HG03442 (cell line): ENCODE data around the gene MRO.
"Not testable (repeated sequence)": the region's sequence is repeated elsewhere in the genome, so short reads cannot be mapped to it uniquely, and the experiment has no call there.

ENCODE experiments used
- ATAC-seq: cut with Tn5 transposase; IDR thresholded peaks from one replicate; pipeline ENCODE4 v1.9.1; 2021; ENCODE audit warnings: mild to moderate bottlenecking, moderate library complexity; ENCODE audit not compliant: unreplicated experiment

MRO gene

DNA sequence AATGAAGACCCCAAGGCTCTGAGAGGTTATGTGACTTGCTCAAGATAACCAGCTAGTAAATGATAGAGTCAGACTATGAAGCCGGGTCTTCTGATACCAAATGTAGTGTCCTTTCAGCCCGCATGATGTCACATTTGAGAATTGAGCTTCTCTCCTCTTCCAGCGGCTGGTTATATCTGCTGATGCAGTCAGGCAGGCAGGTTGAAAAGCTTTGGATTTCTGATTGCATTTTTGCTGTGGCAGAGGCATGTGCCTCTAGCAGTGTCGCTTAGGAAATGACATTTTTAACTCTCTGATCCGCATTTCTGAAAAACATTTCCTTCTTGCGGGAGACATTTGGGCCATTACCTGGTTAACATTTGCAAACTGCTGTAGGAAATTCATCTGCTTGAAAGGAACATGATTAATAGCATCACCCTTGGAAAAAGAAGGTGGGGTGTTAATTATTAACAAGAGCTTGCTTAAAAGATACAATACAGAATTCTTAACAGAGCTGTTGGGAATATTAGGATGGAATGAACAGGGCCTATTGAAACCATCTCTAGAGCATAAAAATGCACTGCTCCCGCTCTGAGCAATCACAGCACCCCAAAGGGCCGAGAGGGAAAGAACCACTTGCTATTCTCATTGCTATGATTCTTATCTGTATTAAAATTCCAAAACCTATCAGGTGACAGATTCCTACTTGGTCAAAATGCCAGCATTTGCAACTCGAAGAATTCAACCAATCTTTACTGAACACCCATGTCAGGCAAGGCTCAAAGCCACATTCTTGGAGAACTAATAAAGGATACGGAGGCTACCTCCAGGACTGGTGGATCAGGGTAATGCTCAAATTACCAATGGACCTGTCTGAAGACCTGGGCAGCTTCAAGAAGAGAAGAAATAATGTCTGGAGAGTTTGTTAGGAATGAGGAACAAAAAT lies 25.9 kb downstream of the MRO start:
- ATAC-seq = no peak

GRCh38 chr18:50792885-50793284 lies 26.9 kb downstream of the MRO start:
- no peak for ATAC-seq

DNA sequence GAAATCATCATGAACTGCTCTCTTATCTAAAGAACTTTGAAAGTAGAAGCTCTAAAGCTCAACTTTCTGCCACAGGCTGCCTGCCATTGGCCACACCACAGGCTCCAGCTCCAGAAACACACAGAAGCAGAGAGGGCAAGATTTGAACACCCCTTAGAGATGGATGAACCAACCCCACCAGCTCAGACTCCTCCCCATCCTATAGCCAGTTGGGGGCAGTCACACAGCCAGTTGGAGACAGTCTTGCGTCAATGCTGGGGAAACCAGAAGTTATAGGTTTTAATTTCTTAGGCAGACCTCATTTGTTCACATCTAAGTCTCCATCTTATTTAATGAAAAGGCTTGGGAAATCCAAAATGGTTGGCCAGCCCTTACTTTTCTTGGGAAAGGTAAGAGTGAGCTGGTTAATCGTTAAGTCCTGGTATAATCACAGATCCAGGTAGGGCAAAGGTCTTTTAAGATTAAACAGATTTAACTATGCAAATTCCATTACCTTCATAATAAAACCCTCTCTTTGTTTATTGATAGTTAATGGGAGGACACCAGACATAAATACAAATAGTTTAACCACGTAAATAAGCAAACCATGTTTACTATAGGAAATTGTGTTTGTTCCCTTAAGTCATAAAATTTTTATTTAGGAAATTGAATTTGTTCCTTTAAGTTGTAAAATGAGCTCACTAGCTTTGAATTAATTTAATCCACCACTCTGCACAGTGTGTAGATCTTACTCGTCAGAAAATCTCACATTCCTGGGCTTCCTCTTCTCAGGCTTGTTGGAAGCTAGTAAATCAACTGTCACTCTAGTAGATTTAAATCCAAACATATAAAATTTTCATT lies 28.0 kb downstream of the MRO start:
- ATAC-seq = no peak

DNA sequence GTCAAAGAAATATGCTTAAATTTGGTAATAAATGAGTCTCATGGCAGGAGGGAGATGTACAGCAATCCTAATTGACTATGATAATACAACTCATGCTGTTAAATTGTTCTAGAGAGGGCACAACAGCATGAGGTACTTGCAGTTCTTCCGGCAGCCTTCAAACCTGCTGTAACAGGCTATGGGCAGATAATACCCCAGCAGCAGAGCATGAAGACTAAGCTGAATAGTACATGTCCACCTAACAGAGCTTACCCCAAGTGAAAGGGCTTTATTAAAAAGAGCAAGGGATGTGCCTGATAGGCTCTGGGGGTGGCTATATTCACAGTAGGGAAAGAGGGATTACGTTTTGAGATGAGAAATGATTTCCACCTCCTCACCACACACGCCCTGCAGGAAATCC lies 28.9 kb downstream of the MRO start:
- ATAC-seq = no peak

GRCh38 chr18:50790241-50790640 lies 29.6 kb downstream of the MRO start:
- no peak for ATAC-seq

DNA sequence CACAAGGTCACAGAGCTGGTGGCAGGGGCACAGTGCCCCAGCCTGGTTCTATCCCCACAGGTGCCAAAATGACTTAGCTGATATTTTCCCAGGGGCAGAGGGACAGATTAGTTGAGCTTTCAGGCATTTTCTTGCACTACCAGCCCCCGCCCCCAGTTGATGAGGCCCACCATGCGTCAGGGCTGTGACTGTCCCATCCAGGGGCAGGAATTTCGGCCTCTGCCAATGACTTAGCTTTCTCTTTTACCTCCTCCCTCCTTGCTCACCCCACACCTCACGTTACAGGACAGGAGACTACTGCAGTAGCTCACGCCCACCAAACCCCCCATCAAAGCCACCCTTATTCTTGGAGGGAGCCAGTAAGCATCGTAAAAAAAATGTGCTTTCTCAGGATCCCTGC lies 31.5 kb downstream of the MRO start:
- ATAC-seq = no peak

GRCh38 chr18:50786864-50787263 lies 33.0 kb downstream of the MRO start:
- ATAC-seq = no peak

DNA sequence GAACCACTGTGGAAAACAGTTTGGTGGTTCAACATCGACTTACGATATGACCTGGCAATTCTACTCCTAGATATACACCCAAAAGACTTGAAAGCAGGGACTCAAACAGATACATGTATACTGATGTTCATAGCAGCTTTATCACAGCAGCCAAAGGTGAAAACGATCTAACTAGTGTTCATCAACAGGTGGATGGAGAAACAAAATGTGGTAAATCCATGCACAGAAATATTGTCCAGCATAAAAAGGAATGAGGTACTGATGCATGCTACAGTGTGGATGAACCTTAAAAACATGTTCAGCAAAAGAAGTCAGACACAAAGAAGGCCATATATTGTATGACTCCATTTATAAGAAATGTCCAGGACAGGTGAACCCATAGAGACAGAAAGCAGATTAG lies 36.3 kb downstream of the MRO start:
- no peak for ATAC-seq

DNA sequence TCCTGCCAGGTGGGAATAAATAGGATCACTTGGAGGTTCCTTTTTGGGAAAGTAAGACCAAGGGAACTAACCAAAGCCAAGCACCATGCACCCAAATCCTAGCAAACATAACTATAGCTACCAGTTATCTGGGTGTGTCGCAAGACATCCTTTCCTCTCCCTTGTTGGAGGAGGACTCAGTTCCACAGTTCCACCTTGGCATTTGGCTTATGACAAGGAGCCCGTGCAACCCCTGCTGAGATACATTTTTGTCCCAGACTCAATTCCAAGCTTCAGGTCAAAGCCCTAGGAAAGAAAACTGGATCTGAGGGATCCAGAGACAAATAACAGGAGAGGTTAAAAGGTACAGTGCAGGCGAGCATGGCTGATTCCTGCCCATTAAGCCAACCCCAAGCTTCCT lies 40.8 kb downstream of the MRO start:
- ATAC-seq = not testable (repeated sequence)

DNA sequence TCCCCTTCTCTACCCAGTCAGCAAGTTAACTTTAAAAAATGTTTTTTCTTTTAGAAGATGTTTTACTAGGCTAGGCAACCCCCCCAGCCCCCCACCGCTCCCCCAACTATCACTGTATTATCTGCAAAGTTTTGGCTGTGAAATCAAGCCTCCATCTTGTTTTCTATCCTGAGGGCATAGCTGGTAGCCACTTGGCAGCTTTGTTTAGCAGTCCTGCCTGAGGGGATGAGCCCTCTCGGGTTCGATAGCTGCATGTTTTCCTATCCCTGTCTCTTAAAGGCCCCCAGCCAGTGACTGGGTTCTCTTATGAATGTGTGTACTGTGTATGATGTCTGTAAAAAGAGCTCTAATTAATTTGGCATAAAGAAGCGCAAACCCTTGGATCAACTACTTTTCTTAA lies 43.4 kb downstream of the MRO start:
- no peak for ATAC-seq

DNA sequence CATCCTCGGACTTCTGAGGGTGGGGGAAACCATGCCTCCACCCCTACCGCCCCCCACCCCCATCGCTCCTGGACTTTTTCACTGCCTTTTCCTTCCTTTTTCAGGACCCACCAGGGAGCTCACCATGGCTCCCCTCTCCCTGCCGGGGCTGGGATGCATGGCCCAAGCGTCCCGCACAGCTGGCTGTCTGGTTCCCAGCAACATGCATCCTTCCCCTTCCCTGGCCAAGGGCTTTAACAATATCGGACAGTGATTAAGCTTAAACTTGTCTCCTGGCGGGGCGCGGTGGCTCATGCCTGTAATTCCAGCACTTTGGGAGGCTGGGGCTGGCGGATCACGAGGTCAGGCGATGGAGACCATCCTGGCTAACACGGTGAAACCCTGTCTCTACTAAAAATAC lies 44.1 kb downstream of the MRO start:
- ATAC-seq = no peak

DNA sequence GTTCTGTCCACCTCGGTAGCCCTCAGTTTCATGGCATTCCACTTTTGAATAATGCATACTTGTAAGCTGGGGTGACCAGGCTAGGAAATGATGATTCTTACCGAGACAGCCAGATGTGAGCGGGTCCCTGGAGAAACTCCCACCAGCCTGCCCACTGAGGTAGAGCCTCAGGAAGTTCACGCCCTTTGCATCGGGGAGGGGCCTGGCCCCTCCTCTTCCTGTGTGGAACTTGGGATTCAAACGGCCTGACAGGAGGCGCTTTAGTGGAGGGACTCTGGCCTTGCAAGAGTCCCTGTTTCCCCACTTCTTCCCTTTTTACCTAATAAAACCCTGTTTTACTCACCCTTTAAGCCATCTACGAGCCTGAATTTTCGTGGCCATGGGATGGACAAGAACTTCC lies 44.6 kb downstream of the MRO start:
- no peak for ATAC-seq

GRCh38 chr18:50769463-50769862 lies 50.4 kb downstream of the MRO start:
- ATAC-seq = no peak

DNA sequence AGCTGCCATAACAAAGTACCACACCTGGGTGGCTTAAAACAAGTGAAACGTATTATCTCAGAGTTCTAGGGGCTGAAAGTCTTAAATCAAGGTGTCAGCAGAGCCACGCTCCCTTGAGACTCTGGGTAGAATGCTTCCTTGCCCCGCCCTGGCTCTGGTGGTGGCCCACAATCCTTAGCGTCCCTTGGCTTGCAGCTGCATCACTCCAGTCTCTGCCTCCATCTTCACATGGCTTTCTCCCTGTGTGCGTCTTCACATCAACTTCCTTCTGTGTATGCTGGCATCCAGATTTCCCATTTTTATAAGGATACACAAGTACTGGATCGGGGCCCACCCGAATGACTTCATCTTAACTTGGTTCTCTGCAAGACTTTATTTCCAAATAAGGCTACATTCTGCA lies 62.5 kb downstream of the MRO start:
- ATAC-seq = no peak

GRCh38 chr18:50754297-50754696 lies 65.5 kb downstream of the MRO start:
- no peak for ATAC-seq

- ATAC-seq = no peak
Observed at GRCh38 chr18:50753311-50753710, 66.5 kb downstream of the MRO start.

GRCh38 chr18:50751947-50752346 lies 67.9 kb downstream of the MRO start:
- no peak for ATAC-seq

GRCh38 chr18:50751490-50751889 lies 68.3 kb downstream of the MRO start:
- ATAC-seq = no peak

DNA sequence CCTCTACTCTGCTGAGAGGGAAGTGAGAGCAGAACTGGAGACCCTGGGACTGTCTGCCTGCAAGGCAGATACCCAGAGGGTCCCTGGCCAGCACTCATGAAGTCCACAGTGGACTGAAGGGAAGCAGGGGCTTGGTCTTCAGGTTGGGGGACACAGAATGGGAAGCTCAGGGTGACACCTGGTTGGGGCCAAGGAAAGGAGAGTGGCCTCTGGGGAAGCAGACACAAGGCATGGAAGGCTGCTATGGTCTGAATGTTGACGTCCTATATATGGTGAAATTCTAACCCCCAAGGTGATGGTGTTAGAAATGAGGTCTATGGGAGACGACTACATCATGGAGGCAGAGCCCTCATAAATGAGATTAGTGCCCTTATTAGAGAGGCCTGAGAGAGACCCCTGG lies 69.3 kb downstream of the MRO start:
- ATAC-seq = no peak

- ATAC-seq = no peak
Observed at GRCh38 chr18:50749945-50750344, 69.9 kb downstream of the MRO start.

GRCh38 chr18:50749421-50749820 lies 70.4 kb downstream of the MRO start:
- ATAC-seq = no peak
